NCI-H187 treated with DMSO at 0.1 percent for 48 hours (cell line): ENCODE measurements around the gene PLEKHA6.

Experiments
- DNase-seq: peaks from one replicate; lab custom pipeline; 2025; lab: John Stamatoyannopoulos, UW

The PLEKHA6 gene

DNA sequence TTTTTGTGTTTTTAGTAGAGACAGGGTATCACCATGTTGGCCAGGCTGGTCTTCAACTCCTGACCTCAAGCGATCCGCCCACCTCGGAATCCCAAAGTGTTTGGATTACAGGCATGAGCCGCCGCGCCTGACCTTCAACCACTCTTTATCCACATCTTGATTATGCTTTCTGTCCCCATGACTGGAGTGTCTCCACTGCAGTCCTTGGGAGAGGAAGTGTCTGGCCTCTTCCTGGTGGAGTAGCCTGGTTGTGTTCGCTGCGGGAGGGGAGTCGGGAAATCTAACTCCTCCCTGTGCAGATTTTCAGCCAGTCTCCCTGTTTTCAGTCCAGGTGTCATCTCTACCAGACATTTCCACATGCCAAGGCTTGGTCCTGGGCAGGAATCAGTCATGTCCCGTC, 173.1 kb downstream of the PLEKHA6 start:
- DNase-seq, result no peak

- no peak for DNase-seq
Observed at GRCh38 chr1:204181116-204181515, 178.6 kb downstream of the PLEKHA6 start.

DNA sequence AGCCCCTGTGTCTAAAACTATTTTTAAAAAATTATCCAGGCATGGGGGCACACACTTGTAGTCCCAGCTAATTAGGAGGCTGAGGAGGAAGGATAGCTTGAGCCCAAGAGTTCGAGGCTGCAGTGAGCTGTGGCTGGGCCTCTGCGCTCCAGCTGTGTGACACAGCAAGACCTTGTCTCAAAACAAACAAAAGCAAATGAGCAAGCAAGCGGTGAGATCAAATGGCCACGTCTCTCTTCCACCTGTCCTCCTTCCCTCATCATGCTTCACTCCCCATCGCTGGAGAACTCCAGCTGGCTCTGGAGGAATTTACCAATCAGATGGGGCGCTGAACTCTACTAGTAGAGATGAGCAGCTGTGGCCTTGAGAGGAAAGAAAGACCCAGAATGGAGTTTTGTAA, 179.6 kb downstream of the PLEKHA6 start:
- no peak for DNase-seq

DNA sequence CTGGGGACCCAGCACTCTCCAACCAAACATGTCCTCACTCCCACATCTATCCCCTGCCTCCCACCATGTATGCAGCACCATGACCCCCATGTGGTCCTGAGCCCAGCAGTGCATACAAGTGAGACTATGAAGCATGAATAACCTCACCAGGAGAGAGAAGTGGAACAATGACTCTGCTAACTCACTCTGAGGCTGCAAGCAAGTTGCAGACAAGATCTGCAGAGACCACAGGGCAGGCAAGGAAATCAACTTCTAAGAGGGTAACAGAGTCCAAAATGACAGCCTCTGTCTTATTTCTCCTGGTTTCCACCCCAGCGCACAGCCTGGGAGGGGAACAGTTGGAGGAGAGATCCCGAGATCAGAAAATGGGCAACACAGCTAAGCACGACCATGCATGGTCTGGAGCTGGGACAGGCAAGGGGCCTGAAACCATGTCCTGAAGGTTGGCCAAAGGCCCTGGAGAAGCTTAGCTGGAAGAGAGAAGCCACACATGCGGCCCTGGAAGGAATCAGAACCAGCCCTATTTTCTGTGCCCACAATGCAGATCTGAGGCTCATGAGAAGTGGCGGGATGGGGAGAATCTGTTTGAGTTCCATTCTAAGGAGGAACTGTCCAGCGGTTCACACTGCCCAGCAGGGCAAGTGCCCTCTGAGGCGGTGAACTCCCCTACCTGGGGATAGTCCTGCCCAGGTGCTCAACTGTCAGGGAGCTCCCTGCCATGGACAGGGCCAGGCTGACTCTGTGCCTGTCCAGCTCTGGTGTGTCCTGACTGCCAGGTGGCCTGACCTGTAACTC, 181.0 kb downstream of the PLEKHA6 start:
- DNase-seq, result no peak

- no peak for DNase-seq
Observed at GRCh38 chr1:204177133-204177532, 182.6 kb downstream of the PLEKHA6 start.

DNA sequence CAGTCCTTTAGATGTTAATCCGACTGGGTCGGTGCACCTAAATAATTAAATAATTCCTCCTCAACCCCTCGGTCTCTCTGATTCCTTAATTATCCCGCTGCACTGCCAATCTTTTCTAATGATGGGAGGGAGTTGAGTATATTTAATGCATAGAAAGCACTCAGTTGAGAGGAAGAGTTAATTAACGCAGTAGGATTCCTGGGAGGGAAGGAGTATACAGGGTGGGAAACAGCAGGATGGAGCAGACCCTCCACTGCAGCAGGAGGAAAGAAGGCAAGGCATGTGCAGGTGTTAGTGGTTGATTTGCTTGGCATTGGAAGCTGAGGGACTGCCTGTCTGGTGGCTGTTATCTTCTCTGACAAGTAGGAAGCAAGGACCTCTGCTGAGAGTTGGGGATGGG, 183.7 kb downstream of the PLEKHA6 start:
- no peak for DNase-seq

- DNase-seq, result no peak
Observed at GRCh38 chr1:204174958-204175357, 184.8 kb downstream of the PLEKHA6 start.

DNA sequence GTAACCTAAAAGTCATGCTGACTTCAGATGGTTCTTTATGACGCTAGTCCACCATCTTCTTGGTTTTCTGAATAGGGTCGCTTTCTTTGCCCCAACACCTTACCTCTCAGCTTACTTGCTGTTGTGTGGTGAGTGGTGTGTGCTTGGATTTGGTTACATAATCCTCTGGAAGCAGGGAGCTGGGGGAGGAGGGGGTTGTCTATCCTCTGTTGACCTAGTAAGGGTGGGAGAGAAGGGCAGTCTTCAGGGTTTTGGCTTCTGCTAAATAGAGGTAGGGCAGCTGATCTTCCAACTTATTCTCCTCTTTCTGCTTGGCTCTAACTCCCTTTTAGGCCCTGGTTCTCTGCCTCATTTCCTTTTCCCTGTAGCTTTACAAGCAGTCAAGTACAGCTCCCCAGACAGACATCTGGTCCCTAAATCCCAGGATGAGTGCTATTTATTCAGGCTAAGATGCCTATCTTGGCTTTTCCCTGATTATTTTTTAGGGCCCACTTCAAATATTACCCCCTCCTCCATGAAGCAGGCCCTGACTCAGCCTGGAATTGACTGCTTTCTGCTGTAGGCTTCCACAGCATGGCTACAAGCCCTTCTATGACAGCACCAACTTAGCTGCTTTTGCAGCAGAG, 187.2 kb downstream of the PLEKHA6 start:
- DNase-seq, result no peak

DNA sequence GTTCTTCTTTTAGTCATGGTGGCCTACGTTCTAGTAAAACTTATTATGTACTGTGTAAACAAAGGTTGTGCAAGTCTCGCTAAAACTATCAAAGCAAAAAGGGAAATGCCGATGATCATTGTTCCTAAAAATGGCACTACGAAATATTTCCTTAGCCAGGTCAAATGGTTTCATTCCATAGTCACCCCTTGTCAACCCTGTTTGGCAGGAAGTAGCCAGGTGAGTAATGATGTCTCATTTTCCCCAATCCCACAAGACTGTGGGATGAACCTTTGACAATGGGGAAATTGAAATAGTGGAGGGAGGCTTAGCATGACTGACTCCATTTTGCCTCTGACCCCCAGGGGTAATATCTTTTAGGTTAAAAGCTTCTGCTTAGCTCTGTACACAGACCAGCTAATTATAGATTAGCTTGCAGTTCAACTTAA, 188.0 kb downstream of the PLEKHA6 start:
- no peak for DNase-seq

DNA sequence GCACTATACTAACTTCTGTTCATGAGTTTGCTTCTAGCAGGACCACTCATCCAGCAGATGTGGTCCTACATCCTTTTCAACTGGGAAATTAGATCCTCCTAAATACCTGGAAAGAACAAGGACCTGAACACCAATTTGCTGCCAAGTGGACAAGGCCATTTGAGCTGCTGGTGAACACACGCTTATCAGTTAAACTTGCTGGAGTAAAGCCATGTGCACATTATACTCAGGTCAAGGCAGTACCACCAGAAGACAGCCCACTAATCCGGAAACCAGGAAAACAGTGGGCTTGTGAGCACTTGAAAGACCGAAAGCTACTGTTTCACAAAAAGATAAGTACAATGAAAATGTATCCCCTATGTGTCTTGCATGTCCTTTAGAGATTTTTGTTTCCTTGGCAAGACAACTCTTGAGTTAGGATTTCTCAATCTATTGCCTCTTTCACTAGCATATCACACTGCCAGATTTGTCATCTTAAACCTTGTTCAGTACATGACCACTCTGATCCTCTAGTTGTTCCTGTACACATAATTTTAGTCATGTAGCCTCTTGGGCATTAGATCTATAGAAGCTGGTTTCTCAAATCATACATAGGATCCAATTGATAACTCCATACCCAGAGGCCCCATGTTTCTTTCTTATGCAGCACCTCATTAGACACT, 189.1 kb downstream of the PLEKHA6 start:
- DNase-seq, result no peak

DNA sequence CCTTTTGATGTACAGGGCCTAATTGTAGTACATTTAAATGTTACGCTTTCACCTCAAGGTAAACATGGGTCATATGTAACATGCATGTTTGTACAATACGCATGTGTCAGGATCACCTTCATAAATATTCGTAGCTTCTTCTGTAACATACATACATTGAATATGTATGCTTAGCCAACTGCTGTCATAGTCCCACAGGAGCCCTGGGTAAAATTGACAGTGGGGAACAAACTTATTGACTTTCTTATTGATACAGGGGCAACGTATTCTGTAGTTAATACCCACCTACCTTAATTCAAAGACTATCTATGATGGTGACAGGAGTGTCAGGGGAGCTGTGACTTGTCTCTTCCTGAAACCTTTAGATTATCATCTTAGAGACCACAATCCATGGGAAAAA, 189.9 kb downstream of the PLEKHA6 start:
- no peak for DNase-seq
